ENCODE data around the gene PATE4. TPM values are rescaled to one million over a fixed set of nuclear protein-coding genes. Genes with fewer than 3 reads are reported as not detected.

PATE4 gene
- total RNA-seq, 1 experiment from 2014 or later: not detected

DNA sequence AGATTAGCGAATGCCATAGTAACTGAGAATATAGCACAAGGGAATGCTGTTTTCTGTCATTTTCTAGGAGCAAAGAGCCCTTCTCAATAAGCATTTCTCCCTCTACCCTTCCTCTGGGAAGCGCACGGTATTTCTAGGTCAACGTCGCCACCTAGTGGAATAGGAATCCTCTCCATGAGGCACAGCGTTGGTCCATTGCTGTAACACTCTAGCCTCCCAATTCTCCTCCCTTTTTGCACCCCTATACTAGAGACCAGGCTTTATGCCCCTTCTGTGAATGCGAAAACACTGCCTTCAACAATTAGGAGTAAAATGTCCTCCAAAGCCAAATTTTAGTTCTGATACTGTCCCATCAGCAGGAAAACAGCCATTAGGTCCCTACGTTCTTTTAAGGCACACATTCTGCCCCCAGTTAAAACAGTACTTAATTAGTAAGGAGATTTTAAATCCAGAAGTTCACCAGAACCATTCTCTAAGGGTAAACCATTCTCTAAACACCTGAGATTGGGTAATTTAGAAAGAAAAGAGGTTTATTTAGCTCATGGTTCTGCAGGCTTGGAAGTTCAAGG is 41.5 kb downstream of the PATE4 start:
- TF ChIP-seq CTCF (IDR thresholded peaks at IDR 0.05; ENCODE audit: unreplicated experiment): peak; percentile 61
- no peak overlapping the region for H3K27ac Mint-ChIP-seq (ENCODE audit: unreplicated experiment)
- intact Hi-C loops (cut with micrococcal nuclease; ENCODE audit: unreplicated experiment): loop anchor here (1.0 to 5.0 kb wide), 2 partner anchors 150 to 247 kb away; partner anchors contain the start of gene CHEK1

GRCh38 chr11:125881291-125881690 is 48.2 kb downstream of the PATE4 start:
- no TSS peak for BruUV-seq (replicated peaks)
- H3K27ac Mint-ChIP-seq (ENCODE audit: unreplicated experiment): no peak overlapping the region
- H3K9me3 Mint-ChIP-seq (ENCODE audit: low read depth, unreplicated experiment): no peaks in the 10 kb centered on the region
- no peak for TF ChIP-seq CTCF (IDR thresholded peaks at IDR 0.05; ENCODE audit: unreplicated experiment)
- peaks cover under 1% of the 10 kb centered on the region for H3K36me3 Mint-ChIP-seq (ENCODE audit: insufficient read depth, unreplicated experiment)
- H3K27me3 Mint-ChIP-seq (ENCODE audit: unreplicated experiment): peaks cover 48% of the 10 kb centered on the region
- CTCF ChIA-PET: interaction anchor here (1.1 kb wide), 1 partner anchor 202 kb away, joined by 4 read pairs; no protein-coding TSS in a partner anchor
- DNase-seq: no peak
- H3K4me3 Mint-ChIP-seq (ENCODE audit: low read depth, unreplicated experiment): no peak overlapping the region
- intact Hi-C loops (cut with micrococcal nuclease; ENCODE audit: unreplicated experiment): no loop called here
- peaks cover 12% of the 10 kb centered on the region for H3K4me1 Mint-ChIP-seq (ENCODE audit: low read depth, unreplicated experiment)

More for the DNA sequence above, 41.5 kb downstream of the PATE4 start:
- BruUV-seq (replicated peaks): no TSS peak
- CTCF ChIA-PET: no interaction called here
- H3K27me3 Mint-ChIP-seq (ENCODE audit: unreplicated experiment): peaks cover 32% of the 10 kb centered on the region
- H3K36me3 Mint-ChIP-seq (ENCODE audit: insufficient read depth, unreplicated experiment): no peaks in the 10 kb centered on the region
- DNase-seq: peak; percentile 59
- H3K4me1 Mint-ChIP-seq (ENCODE audit: low read depth, unreplicated experiment): no peaks in the 10 kb centered on the region
- H3K4me3 Mint-ChIP-seq (ENCODE audit: low read depth, unreplicated experiment): no peak overlapping the region
- H3K9me3 Mint-ChIP-seq (ENCODE audit: low read depth, unreplicated experiment): peaks cover 5% of the 10 kb centered on the region

DNA sequence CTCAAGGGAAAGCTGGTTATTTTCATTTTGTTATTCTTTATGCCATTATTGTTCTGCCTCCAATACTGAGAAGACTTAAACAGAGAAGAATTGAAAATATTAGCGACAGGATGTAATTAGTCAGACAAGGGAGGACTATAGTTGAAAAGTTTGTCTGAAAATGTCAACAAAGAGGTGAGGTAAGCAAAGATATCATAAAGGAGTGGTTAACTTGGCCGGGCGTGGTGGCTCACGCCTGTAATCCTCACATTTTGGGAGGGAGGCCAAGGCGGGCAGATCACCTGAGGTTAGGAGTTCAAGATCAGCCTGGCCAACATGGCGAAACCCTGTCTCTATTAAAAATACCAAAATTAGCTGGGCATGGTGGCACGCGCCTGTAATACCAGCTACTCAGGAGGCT is 50.3 kb downstream of the PATE4 start:
- no peak for TF ChIP-seq CTCF (IDR thresholded peaks at IDR 0.05; ENCODE audit: unreplicated experiment)
- Mint-ChIP-seq H3K27me3 (ENCODE audit: unreplicated experiment) (peaks cover 42% of the 10 kb centered on the region), H3K36me3 (ENCODE audit: insufficient read depth, unreplicated experiment) (peaks cover 18% of the 10 kb centered on the region), H3K27ac (ENCODE audit: unreplicated experiment) (no peak overlapping the region), H3K4me1 (ENCODE audit: low read depth, unreplicated experiment) (peaks cover 12% of the 10 kb centered on the region), H3K4me3 (ENCODE audit: low read depth, unreplicated experiment) (no peak overlapping the region), H3K9me3 (ENCODE audit: low read depth, unreplicated experiment) (no peaks in the 10 kb centered on the region)
- CTCF ChIA-PET: no interaction called here
- no peak for DNase-seq
- intact Hi-C loops (cut with micrococcal nuclease; ENCODE audit: unreplicated experiment): no loop called here
- BruUV-seq (replicated peaks): no TSS peak

DNA sequence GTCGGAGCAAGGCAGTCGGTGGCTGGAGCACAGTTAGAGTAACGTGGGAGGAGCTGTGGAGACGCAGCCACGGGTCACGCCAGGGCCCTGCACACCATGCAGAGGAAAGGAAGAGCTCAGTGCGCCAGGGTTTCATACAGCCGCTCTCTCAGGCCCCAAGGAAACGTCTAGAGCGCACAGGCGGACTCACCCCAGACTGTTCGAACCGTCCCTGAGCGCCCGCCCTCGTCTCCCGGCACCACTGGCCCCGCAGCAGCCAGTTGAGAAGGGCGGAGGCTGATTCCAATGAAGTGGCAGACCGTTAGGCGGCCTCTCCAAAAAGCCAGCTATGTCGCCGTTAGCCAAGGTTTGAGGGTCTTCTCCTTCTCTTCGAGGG is 53.9 kb downstream of the PATE4 start:
- intact Hi-C loops (cut with micrococcal nuclease; ENCODE audit: unreplicated experiment): no loop called here

More for the DNA sequence above, 53.9 kb downstream of the PATE4 start:
- BruUV-seq (replicated peaks): no TSS peak
- no peak for DNase-seq
- Mint-ChIP-seq H3K36me3 (ENCODE audit: insufficient read depth, unreplicated experiment) (peaks cover 18% of the 10 kb centered on the region), H3K27ac (ENCODE audit: unreplicated experiment) (no peak overlapping the region), H3K4me1 (ENCODE audit: low read depth, unreplicated experiment) (peaks cover 19% of the 10 kb centered on the region), H3K4me3 (ENCODE audit: low read depth, unreplicated experiment) (peak overlapping the region; percentile 74), H3K27me3 (ENCODE audit: unreplicated experiment) (peaks cover 8% of the 10 kb centered on the region), H3K9me3 (ENCODE audit: low read depth, unreplicated experiment) (no peaks in the 10 kb centered on the region)
- CTCF ChIA-PET: interaction anchor here (0.6 to 1.0 kb wide), 2 partner anchors 10 to 360 kb away, joined by 3 to 4 read pairs; no protein-coding TSS in a partner anchor
- no peak for TF ChIP-seq CTCF (IDR thresholded peaks at IDR 0.05; ENCODE audit: unreplicated experiment)

Measured in Calu3 (cell line).